K562 (cell line): ENCODE results near the gene ARL2. TPM values are rescaled to one million over a fixed set of nuclear protein-coding genes. Genes with fewer than 3 reads are reported as not detected.

Source experiments
- BRF2 ChIP-seq: IDR thresholded peaks from 3 replicates; pipeline ENCODE4 v1.6.1; 2011; ENCODE audit warnings: borderline replicate concordance, mild to moderate bottlenecking; ENCODE audit not compliant: insufficient read length, insufficient read depth
- CTCF ChIP-seq, 3 experiments: IDR thresholded peaks in 2 of 3; conservative IDR thresholded peaks in 1 of 3; 2 replicates each; pipeline ENCODE4 v1.5.1; 2011 to 2012; ENCODE audit warnings: low read length in 3 of 3, mild to moderate bottlenecking in 3 of 3, control low read depth in 2 of 3, improper control_type of control experiment in 1 of 3, inconsistent platforms in 1 of 3, low read depth in 1 of 3, mixed read lengths in 1 of 3, moderate library complexity in 1 of 3; ENCODE audit not compliant: insufficient read depth in 2 of 3
- FIP1L1 ChIP-seq: fragments of 200-400 bp; formaldehyde crosslinking; IDR thresholded peaks from 2 replicates; pipeline ENCODE4 v1.6.1; 2018; ENCODE audit warnings: mild to moderate bottlenecking, low read depth, low read length; ENCODE audit not compliant: poor library complexity, severe bottlenecking
- FOXK2 ChIP-seq, 2 experiments: fragments of 450-650 bp; IDR thresholded peaks in 1 of 2; conservative IDR thresholded peaks in 1 of 2; 2 replicates each; pipeline ENCODE4 v1.6.1; 2016; ENCODE audit warnings: low read depth in 2 of 2, mild to moderate bottlenecking in 1 of 2
- GTF3C2 ChIP-seq: IDR thresholded peaks from 3 replicates; pipeline ENCODE4 v1.6.1; 2011; ENCODE audit warnings: borderline replicate concordance, mild to moderate bottlenecking, moderate library complexity; ENCODE audit not compliant: insufficient read length; ENCODE audit errors: extremely low read depth
- KLF16 ChIP-seq: IDR thresholded peaks from 2 replicates; pipeline ENCODE4 v1.6.1; 2016; ENCODE audit warnings: antibody characterized with exemption
- LEF1 ChIP-seq: fragments of 450-650 bp; IDR thresholded peaks from 2 replicates; pipeline ENCODE4 v1.6.1; 2016; ENCODE audit warnings: mild to moderate bottlenecking
- MCM2 ChIP-seq: fragments of 450-650 bp; IDR thresholded peaks from 2 replicates; pipeline ENCODE4 v1.6.1; 2017; ENCODE audit warnings: low read depth, mild to moderate bottlenecking
- NFYB ChIP-seq: IDR thresholded peaks from 2 replicates; pipeline ENCODE4 v1.6.1; 2011; ENCODE audit warnings: mild to moderate bottlenecking, moderate library complexity; ENCODE audit not compliant: insufficient read length; ENCODE audit errors: extremely low read depth
- PBX2 ChIP-seq, 2 experiments: IDR thresholded peaks in 1 of 2; conservative IDR thresholded peaks in 1 of 2; 2 replicates each; pipeline ENCODE4 v1.6.1; 2016; ENCODE audit warnings: low read depth in 2 of 2, mild to moderate bottlenecking in 1 of 2, missing compliant biosample characterization in 1 of 2, missing genetic modification characterization in 1 of 2, moderate library complexity in 1 of 2
- RFX7 ChIP-seq: fragments of 250-450 bp; sonication (Bioruptor Pico); IDR thresholded peaks from 2 replicates; pipeline ENCODE4 v1.5.1; 2021; ENCODE audit warnings: mild to moderate bottlenecking
- SMC3 ChIP-seq: conservative IDR thresholded peaks from 2 replicates; pipeline ENCODE4 v1.6.1; 2011; ENCODE audit warnings: low read depth, low read length, improper control_type of control experiment; ENCODE audit not compliant: insufficient read depth
- SOX6 ChIP-seq: fragments of 450-650 bp; IDR thresholded peaks from 2 replicates; pipeline ENCODE4 v1.6.1; 2014; ENCODE audit warnings: mild to moderate bottlenecking
- SREBF1 ChIP-seq: fragments of 150-350 bp; IDR thresholded peaks from 2 replicates; pipeline ENCODE4 v1.6.1; 2014; ENCODE audit warnings: antibody characterized with exemption, low read depth, low read length, borderline replicate concordance
- SRSF7 ChIP-seq: fragments of 200-400 bp; formaldehyde crosslinking; optimal IDR thresholded peaks from 2 replicates; pipeline ENCODE3; 2017; ENCODE audit warnings: mild to moderate bottlenecking, low read depth, low read length
- ZNF589 ChIP-seq: fragments of 200-800 bp; sonication (Bioruptor generic); IDR thresholded peaks from 2 replicates; pipeline ENCODE4 v1.6.1; 2016; ENCODE audit warnings: low read depth, missing genetic modification characterization, missing compliant biosample characterization
- ZNF717 ChIP-seq: fragments of 250-450 bp; sonication (Bioruptor Pico); IDR thresholded peaks from 2 replicates; pipeline ENCODE4 v1.5.0; 2021
- polyA plus RNA-seq, 8 experiments: library from polyadenylated mRNA; depleted of rRNA in 4 of 8; stranded (reverse) in 5 of 8; unstranded in 3 of 8; fragments of >200 nt; fragmentation: Nextera tagmentation in 2 of 8; fragmentation: Illumina TruSeq in 1 of 8; extraction: Ambion mirVana in 2 of 8; extraction: Trizol in 1 of 8; gene quantifications; 2 replicates each; pipeline versions ENCODE4 v1.2.1 to v1.2.3, GENCODE V29; 2011 to 2014; ENCODE audit warnings: inconsistent platforms in 1 of 8, missing spikeins in 1 of 8
- total RNA-seq, 7 experiments: library from RNA; depleted of rRNA in 6 of 7; stranded (reverse); fragments of >200 nt in 6 of 7; fragmentation: Illumina TruSeq in 2 of 7; extraction: Trizol in 2 of 7; gene quantifications; 2 replicates each; pipeline versions ENCODE4 v1.2.1 to v1.2.3, GENCODE V29; 2011 to 2021; ENCODE audit warnings: low replicate concordance in 1 of 7

ARL2 gene
- total and polyA plus RNA-seq, 9 of the 15 experiments (the other 6 are each of a cell fraction or from before 2014, with no cell fraction given): 5.7 to 154 (median 92.2) TPM

GRCh38 chr11:65013888-65014725, at the start of gene ARL2 (continued):
- peak; percentile 33; the same call in 1 of the 2 replicates for TF ChIP-seq PBX2 (CRISPR knock-in tag; IDR thresholded peaks at IDR 0.05; ENCODE audit: low read depth)
- no peak for TF ChIP-seq PBX2 (tag; conservative IDR thresholded peaks at IDR 0.05; ENCODE audit: low read depth)
- TF ChIP-seq LEF1: peak; percentile 65; the same call in 1 of the 2 replicates
- TF ChIP-seq CTCF (IDR thresholded peaks at IDR 0.05 in 2 of 3, conservative IDR thresholded peaks at IDR 0.05 in 1 of 3; ENCODE audit: insufficient read depth in 2 of 3, low read depth in 1 of 3, low read length in 3 of 3): peak; percentile 66 to 79 (median 70)
- TF ChIP-seq SRSF7: no peak
- TF ChIP-seq MCM2: no peak
- TF ChIP-seq GTF3C2: no peak
- TF ChIP-seq RFX7 (CRISPR knock-in tag): no peak
- no peak for TF ChIP-seq SREBF1
- peak; percentile 65 for TF ChIP-seq FIP1L1
- peak; percentile 5; the same call in 1 of the 2 replicates for TF ChIP-seq SMC3
- peak; percentile 22; the same call in 1 of the 2 replicates for TF ChIP-seq SOX6
- peak; percentile 52 to 81; a peak in 3 of 4 replicates for TF ChIP-seq FOXK2 (conservative IDR thresholded peaks at IDR 0.05 in 1 of 2, IDR thresholded peaks at IDR 0.05 in 1 of 2; ENCODE audit: low read depth in 2 of 2)
- peak; percentile 63 for TF ChIP-seq NFYB
- no peak for TF ChIP-seq ZNF589 (CRISPR knock-in tag)
- TF ChIP-seq BRF2: no peak
- TF ChIP-seq KLF16: no peak; the same call in 1 of the 2 replicates
- no peak for TF ChIP-seq ZNF717
